Measurements from ENCODE around the gene PTAR1.

- TF ChIP-seq CTCF (IDR thresholded peaks at IDR 0.05; ENCODE audit: insufficient read depth, low read length) (no peak), POLR2AphosphoS5 (IDR thresholded peaks at IDR 0.05; ENCODE audit: low read depth) (no peak), GABPA (IDR thresholded peaks at IDR 0.05; ENCODE audit: low read depth) (no peak), REST (IDR thresholded peaks at IDR 0.05; ENCODE audit: insufficient replicate concordance, low read depth) (no peak)
Observed at GRCh38 chr9:69768716-69769115, 8.9 kb upstream of the PTAR1 start.
